GM18873 (cell line): ENCODE results near the gene TSPAN16.
"Not testable (repeated sequence)": the region's sequence is repeated elsewhere in the genome, so short reads cannot be mapped to it uniquely, and the experiment has no call there.

Source experiments
- ATAC-seq: cut with Tn5 transposase; IDR thresholded peaks from one replicate; pipeline ENCODE4 v1.9.1; 2021; ENCODE audit warnings: mild to moderate bottlenecking, moderate library complexity, moderate number of reproducible peaks; ENCODE audit not compliant: unreplicated experiment, low FRiP score

The TSPAN16 gene

DNA sequence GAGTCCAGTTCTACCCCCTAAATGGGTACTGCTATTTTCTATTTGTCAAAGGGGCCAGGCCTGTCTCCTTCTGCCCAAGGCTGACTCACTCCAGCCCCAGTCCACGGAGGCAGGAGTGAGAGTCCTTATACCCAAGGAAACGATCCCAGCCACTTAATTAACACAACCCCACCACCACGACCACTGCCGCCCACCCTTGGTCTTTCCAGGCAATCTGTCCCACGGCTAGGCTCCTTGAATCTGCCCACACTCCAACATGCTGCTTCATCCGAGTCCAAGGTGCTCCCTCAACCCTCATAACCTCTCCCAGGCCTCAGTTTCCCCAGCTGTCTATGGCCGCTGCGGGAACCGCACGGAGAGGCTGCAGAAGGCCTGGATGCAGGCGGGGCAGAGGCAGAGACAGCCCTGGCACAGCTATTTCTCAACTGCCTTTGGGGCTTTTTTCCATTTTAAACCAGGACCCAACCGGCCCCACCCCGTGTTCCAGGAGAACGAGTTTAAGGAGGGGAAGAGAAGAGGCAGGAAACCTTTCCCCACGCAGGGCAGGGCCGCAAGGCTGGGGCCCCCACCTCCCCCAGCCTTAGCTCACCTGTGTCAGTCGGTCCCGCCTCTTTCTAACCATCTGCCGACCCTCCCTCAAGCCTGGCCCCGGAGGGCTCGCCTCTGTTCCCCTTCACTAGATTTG is 42.8 kb downstream of the TSPAN16 start:
- ATAC-seq: no peak

DNA sequence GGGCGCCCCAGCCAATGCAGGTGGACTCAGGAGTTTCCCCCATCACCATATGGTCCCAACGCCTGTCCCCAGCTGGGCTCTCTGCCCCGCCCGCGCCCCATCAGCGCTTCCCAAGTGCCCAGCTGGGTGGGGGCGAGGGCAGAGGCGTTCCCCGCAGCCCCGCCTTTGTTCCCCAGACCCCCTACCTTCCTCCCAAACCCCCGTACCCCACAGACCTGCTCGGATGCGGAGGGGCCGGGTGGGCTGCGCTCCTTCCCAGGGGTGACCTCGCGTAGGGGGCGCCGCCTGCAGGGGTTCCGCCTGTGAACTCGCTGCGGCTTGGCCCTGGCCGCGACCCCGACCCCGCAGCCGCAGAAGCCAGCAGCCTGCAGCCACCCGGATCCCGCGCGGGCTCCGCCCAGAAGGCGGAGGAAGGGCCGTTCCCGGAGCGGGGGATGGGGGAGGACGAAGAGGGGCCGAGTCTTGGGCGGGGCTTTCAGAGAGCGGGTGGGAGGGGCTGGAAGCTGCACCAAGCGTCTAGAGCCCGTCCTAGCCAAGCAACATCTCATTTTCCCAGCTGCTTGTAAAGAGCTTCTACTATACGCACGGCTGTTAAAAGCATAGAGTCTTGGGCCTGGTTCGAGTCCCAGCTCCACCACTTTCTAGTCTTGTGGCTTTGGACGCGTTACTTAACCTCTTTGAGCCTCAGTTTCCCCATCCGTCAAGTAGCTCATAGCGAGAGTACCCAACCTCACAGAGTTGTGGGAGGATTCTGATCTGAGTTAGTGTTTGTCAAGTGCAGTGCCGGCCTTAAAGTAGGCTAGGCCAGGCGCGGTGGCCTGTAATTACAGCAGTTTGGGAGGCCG is 43.5 kb downstream of the TSPAN16 start, which contains the start of gene RAB3D:
TSS of gene RAB3D (minus strand) at position 404 of the 845 bp plus-strand sequence. CDS start 2,258 bp downstream, outside the sequence.
- ATAC-seq: no peak

DNA sequence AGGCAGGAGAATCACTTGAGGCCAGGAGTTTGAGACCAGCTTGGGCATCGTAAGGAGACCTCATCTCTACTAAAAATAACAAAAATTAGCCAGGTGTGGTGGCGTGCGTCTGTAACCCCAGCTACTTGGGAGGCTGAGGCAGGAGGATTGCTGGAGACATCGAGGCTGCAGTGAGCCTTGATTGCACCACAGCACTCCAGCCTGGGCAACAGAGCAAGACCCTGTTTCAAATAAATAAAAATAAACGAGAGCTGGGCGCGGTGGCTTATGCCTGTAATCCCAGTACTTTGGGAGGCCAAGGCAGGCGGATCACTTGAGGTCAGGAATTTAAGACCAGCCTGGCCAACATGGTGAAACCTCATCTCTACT is 44.1 kb downstream of the TSPAN16 start:
- not testable (repeated sequence) for ATAC-seq

DNA sequence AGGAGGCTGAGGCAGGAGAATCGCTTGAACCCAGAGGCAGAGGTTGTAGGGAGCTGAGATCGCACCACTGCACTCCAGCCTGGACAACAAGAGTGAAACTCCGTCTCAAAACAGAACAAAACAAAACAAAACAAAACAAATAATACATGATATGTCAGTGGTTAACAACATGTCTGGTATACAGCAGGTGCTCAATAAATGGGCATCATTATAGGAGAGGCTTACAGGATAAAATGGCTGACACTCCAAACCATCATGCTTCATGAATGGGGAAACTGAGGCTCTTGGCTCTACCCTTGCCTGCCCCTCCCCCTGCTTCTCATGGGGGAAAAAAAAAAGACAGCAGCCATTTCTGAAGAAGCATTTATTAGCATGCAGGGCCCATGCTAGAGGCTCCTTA is 46.5 kb downstream of the TSPAN16 start:
- no peak for ATAC-seq

DNA sequence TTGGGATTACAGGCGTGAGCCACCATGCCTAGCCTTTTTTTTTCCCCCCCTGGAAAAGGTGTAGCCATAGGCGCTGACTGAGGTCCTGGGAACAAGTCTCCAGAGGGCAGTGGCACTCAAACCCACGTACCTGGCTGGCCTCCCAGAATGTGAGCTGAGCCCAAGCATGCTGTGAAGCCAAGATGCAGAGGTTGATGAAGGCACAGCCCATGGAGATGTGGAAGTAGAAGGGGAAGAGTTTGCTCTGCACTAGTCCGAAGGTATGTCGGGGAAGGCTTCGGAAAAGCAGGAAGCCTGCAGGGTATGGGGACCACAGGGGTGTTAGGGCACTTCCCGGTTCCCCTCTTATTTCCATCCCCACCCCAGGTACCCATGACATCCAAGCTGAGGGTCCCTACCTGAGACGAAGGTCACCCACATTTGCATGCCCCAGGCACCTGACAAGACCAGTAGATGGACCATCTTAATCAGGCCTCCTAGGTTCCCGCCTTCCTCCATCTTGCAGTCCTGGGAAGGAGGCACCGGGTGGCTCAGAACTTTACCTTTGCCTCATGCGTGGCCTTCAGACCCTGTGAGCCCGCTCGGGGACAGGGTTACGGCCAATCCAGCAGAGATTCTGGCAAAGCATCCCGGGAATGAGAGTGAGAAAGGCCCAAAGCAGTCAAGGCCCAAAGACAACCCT is 49.3 kb downstream of the TSPAN16 start:
- ATAC-seq: no peak

DNA sequence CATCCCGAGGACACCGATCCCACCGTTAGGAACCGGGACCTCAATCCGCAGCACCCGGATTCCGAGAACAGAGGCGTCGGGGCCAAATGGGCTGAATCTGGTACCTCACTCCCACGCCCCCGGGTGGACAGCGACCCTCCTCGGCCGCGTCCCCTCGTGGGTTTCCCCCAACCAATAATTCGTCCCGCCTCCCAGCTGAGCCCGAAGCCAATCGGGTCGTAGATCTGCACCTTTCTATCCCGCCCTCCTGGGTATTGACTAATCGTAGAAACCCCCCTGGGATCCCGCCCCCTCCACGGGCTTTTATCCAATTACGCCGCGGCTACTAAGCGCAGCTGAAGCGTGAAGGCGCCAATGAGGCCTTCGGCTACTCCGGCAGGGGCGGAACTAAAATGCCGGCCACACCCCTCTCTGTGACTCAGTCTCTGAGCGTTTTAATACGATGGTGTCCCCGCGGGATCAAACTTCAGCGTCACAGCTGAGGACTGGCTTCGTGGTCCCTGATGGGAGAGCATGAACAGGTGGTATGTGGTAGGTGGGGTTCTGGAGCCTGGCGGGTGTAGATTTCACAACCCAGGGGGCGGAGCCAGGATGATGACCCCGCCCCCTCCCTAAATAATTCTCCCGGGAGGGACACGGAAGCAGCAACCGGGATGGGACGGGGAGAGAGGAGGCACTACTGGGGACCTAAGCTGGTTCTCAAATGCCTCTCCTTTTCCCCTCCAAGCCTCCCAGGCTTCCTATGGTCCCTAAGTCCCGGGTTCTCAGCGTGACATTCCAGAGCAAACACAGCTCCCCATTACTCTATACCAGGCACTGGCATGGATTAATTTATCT is 50.4 kb downstream of the TSPAN16 start, which contains the start of the genes CCDC159 and TMEM205:
TSS of gene CCDC159 (plus strand) at position 416 of the 837 bp plus-strand sequence. CDS start at position 504, 88 bp downstream.
TSS of gene TMEM205 (minus strand) at position 165 of the 837 bp plus-strand sequence. CDS start 649 bp downstream, outside the sequence.
- ATAC-seq: peak; percentile 87

DNA sequence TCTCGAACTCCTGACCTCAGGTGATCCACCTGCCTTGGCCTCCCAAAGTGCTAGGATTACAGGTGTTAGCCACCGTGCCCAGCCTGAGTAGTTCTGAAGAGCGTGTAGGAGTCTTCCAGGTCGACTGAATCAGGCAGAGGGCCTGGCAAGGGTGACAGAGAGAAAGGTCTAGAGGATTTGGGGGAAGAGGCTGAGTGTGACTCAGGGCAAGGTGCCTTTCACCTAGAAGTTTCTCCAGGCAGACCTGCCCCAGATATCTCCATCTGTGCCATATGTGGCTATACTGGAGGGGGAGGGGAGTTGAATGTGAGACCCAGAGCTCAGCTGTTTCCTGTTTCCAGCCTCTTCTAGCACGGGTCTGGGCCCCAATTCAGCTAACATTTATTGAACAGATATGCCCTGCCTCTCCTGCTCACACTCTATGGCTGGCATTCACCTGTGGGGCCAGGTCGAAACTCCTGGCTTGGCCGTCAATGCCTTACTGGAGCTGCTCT is 51.6 kb downstream of the TSPAN16 start:
- ATAC-seq: no peak

DNA sequence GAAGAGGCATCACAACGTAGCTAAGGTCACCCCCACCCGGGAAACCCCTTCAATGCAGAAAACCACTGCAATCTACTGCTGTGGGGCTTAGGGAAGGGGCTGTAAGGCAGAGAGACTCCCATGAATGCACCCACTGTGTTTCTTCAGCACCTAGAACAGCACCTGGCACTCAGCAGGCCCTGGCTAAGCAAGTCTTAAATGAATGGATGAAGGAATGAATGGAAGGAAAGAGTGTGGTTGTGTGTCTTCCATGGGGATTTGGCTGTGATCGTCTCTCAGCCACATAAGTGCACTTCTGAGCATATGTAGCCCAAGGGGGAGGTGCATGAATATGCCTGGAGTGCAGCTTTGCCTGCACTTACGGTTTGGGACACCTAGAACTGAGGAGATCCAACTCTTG is 53.2 kb downstream of the TSPAN16 start:
- ATAC-seq: no peak

DNA sequence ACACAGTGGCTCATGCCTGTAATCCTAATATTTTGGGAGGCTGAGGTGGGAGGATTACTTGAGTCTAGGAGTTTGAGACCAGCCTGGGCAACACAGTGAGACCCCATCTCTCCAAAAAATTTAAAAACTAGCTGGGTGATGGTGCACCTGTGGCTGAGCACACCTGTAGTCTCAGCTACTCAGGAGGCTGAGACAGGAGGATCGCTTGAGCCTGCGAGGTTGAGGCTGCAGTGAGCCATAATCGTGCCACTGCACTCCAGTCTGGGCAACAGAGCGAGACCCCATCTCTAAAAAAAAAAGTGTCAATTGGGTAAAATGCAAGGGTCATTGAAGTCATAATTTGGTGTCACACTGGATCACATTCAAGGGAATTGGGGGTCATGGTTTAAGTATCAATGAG is 58.1 kb downstream of the TSPAN16 start:
- ATAC-seq: not testable (repeated sequence)

DNA sequence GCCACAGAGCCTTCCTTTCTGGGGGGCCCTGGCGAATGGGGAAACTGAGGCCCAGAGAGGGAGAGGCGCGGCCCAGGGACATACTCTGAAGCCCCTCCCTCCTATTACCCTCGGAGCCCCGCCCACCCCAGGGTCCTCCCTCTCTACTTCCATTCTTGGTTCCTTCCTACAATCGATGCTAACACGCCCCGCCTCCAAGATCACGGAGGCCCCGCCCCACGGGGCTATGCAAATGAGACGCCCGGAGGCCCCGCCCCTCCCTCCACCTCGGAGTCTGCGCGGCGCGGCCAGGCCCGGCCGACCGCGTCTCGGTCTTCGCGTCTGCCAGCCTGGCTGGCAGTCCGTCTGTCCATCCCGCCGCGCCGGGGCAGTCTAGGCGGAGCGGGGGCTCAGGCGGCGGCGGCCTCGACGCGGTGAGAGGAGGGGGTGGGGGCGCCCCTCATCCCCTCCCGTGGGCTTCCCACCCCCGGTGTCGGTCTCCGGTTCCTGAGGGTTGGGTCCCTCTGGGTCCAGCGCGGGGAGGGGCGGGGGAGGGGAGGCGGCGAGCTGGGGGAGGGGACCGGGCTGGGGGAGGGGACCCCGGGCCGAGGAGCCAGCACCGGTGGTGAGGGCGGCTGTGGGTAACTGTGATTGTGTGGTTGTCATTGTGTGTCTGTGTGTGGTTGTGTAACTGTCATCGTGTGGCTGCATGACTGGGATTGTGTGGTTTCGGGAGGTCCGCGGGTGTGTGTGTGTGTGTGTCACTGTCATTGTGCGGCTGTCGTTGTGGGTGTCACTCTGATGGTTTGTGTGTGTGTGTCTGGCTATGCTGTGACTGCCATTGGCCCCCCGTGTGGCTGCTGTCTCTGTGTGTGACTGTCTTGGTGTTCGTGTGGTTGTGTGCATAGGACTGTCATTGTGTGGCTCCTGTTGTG is 59.5 kb downstream of the TSPAN16 start, which contains the start of gene PLPPR2:
TSS of gene PLPPR2 (plus strand) at position 273 of the 914 bp plus-strand sequence. CDS start 2,242 bp downstream, outside the sequence.
- ATAC-seq: no peak

DNA sequence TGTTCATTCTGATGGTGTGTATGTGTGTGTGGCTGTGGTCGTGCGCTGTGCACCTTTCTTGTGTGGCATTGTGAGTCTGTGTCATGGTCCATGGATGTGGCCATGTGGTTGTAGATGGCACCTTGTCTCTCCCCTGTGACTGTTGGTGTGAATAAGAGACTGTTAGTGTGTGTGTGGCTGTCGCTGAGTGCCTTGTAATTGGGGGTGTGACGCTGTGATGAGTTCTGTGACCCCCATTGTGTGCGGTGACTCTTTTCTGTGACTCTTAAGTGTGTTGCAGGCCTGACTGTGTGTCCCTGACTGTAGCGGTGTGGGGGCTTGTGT is 60.1 kb downstream of the TSPAN16 start:
- no peak for ATAC-seq

DNA sequence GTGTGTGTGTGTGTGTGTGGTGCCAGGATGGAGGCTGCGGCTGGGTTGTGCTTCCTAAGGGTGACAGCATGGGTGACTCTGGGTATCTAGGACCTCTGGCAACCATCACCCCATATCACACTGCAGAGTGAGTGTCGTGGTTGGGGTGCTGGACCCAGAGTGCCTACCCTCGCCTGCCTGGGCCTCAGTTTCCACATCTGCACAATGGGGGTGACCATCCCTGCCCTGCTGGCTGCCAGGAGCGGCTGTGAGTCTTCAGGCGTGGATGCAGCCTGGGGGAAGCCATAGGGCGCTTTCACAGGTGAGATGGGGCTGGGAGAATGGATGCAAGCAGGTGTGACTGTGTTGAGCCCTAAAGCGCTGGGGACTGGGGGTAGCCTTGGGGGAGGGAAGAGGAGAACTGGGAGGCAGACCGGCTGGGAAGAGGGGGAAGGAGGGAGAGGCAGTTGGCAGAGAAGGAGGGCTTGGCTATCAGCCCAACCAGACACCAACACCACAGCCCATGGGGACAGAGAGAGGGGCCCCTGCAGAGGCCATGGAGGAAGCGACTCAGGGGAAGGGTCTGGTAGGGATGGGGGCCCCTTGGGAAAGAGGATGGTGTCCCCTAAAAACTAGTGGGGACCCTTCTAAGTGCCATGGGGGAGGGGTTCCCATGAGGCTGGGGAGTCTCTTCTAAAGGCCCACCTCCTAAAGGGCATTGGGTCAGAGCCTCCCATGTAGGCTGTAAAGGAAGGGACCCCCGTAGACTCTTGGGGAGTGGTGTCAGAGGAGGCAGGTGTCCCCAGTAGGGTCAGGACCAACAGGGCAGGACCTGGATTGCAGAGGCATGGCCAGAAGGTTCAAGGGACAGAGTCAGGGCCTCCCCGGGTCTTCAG is 61.0 kb downstream of the TSPAN16 start:
- ATAC-seq: no peak

DNA sequence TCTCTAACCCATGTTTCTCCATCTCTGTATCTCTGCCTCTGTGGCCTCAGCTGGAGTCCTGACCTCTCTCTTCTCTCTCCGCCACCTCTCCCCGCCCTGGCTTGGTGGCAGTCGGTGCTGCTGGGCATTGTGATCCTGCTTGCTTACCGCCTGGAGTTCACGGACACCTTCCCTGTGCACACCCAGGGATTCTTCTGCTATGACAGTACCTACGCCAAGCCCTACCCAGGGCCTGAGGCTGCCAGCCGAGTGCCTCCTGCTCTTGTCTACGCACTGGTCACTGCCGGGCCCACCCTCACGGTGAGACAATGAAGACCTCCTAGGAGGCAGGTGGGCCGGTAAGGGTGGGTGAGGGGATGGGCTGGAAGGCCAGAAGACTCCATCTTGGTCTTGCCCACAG is 63.5 kb downstream of the TSPAN16 start:
- no peak for ATAC-seq

DNA sequence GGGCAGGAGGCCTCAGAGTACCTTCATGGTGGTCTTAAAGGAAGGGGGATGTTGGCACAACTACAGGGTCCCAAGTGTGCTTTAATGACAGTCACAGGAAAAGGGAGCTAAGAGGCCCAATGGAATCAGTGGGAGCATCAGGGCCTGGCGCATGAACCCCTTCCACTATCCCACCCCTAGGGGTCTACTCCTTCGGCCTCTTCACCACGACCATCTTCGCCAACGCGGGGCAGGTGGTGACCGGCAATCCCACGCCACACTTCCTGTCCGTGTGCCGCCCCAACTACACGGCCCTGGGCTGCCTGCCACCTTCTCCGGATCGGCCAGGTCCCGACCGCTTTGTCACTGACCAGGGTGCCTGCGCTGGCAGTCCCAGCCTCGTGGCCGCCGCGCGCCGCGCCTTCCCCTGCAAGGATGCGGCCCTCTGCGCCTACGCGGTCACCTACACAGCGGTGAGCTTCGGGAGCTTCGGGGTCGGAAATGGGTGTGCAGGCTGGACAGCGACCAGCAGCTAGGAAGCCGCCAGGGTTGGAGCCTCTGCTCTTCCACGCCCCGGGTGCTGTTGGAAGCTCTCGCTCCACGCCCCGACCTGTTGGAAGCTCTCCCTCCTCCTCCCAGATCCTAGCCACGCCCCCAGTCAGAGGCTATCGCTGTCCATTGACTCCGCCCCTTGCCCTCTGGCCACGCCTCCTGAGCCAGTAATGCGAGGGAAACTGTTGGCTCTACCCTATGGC is 65.2 kb downstream of the TSPAN16 start:
- no peak for ATAC-seq

DNA sequence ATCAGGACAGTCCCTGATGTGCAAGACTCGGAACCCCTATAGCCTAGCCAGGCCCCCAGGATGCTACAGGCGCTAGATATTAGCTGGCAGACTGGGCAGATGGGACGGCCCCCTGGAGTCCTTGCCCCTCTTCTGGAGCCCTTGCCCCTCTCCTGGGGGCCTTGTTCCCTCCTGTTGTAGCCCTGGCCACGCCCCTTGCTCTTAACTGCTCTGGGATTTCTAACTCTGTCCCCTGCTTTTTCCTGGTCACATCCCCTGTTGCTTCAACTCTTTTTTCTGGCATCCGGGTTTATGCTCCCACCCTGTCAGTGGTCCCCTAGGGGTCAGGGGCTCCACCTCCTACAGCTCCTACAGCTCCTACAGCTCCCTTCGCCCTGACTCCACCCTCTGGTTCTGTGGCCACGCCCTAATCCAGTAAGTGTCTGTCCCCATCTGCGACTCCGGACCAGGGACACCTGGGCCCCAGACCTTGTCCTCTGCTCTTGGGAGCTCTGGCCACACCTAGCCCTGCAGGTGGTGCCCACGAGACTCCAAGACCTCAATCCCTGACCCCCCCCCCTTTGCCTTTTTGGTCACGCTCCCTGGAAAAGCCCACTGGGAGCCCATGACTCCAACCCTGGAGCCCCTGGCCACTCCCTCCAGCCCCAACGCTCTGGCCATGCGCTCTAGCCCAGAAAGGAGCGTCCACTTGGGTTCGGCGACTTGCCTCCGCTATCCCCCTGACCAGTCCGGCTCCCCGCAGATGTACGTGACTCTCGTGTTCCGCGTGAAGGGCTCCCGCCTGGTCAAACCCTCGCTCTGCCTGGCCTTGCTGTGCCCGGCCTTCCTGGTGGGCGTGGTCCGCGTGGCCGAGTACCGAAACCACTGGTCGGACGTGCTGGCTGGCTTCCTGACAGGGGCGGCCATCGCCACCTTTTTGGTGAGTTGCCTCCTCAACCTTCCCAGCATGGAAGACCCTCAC is 66.1 kb downstream of the TSPAN16 start:
- ATAC-seq: no peak

DNA sequence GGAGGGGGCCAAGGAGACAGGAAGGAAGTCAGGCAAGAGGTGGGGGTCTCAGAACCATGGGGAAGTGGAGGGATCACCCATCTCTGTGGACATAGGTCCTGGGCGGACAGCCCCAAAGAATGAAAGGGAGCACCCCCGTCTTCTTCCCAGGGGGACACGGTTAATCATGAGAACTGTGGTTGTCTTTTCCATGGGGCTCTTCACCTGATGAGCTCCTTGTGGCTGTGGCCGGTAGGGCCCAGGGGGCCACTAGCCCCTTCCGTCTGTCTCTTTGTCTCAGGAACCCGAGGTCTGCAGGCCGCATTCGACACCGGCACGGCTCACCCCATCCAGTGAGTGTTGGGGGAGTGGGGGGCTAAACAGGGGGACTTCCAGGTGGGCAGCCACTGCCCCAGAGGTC is 67.9 kb downstream of the TSPAN16 start:
- ATAC-seq: no peak
